Astrocyte (in vitro differentiated cells and primary cell): ENCODE results near the gene CFAP119.

Experiments used
- CTCF ChIP-seq: IDR thresholded peaks from 2 replicates; pipeline ENCODE4 v1.5.1; 2011; ENCODE audit warnings: low read depth, mild to moderate bottlenecking, inconsistent platforms, low read length, moderate library complexity; ENCODE audit not compliant: insufficient read depth
- EZH2 ChIP-seq: IDR thresholded peaks from 2 replicates; pipeline ENCODE4 v1.6.1; 2012; ENCODE audit warnings: mild to moderate bottlenecking, low read length, inconsistent platforms; ENCODE audit not compliant: insufficient read depth

GRCh38 chr16:30764086-30764485 lies 2.2 kb upstream of the CFAP119 start:
- TF ChIP-seq CTCF (no peak), EZH2 (no peak)
